Gastroesophageal sphincter (tissue), 3 donors: ENCODE measurements around the gene RFX3.

Experiments
- CTCF ChIP-seq, 4 experiments: fragments of 200-600 bp in 2 of 4; fragments of 450-650 bp in 2 of 4; sonication (generic) in 1 of 4; IDR thresholded peaks; one replicate each; pipeline ENCODE4 v1.5.1; 2017 to 2019; ENCODE audit warnings: antibody characterized with exemption in 4 of 4, mild to moderate bottlenecking in 2 of 4, moderate library complexity in 2 of 4
- EP300 ChIP-seq: sonication (generic); formaldehyde crosslinking; IDR thresholded peaks from one replicate; pipeline ENCODE4 v1.6.1; 2017; ENCODE audit warnings: antibody characterized with exemption, mild to moderate bottlenecking
- POLR2A ChIP-seq, 2 donors: fragments of 450-650 bp; IDR thresholded peaks; one replicate each; pipeline ENCODE4 v1.6.1; 2017; ENCODE audit warnings: antibody characterized with exemption in 2 of 2, mild to moderate bottlenecking in 2 of 2, moderate library complexity in 1 of 2
- POLR2AphosphoS5 ChIP-seq: sonication (generic); formaldehyde crosslinking; IDR thresholded peaks from one replicate; pipeline ENCODE4 v1.6.1; 2017; ENCODE audit warnings: antibody characterized with exemption

- TF ChIP-seq POLR2AphosphoS5 (no peak), CTCF (IDR thresholded peaks at IDR 0.05) (no peak), POLR2A (IDR thresholded peaks at IDR 0.05) (no peak), EP300 (no peak)
Observed at GRCh38 chr9:3477236-3477834, 48.5 kb downstream of the RFX3 start.
